K562 (cell line): ENCODE results near the gene EPHB1. TPM values are rescaled to one million over a fixed set of nuclear protein-coding genes. Genes with fewer than 3 reads are reported as not detected.

Source experiments
- ATAC-seq: fragments of 200-7000 bp; cut with Tn5 transposase; 3 replicates; pipeline ENCODE4 v1.9.1; 2020; ENCODE audit warnings: moderate library complexity
- BruUV-seq: library from RNA; stranded (reverse); fragments of 400-500 nt; replicated peaks from 2 replicates; lab custom pipeline; 2021; lab: Mats Ljungman, UMichigan
- CTCF ChIA-PET: fragments of 300-600 bp; formaldehyde crosslinking; extraction: SDS; loops from one replicate; lab custom pipeline; 2021; ENCODE audit warnings: low intra/inter-chr PET ratio; lab: Yijun Ruan, JAX
- POLR2A ChIA-PET: fragments of 300-600, 350-650 bp; sonication (Branson Sonifier 250); formaldehyde crosslinking; extraction: SDS; loops from one replicate; lab custom pipeline; 2021; ENCODE audit warnings: antibody characterized with exemption, inconsistent platforms; lab: Yijun Ruan, JAX
- DNase-seq, 4 experiments: peaks; one replicate each; pipeline versions ENCODE4 v3.0.0 to v3.0.0-alpha.2; 2011 to 2018; ENCODE audit warnings: low spot score in 3 of 4, mixed read lengths in 3 of 4; ENCODE audit errors: extremely low read depth in 1 of 4
- FAIRE-seq: peaks from 2 replicates; lab custom pipeline; 2011; peaks lifted over from hg19 to GRCh38; lab: Jason Lieb, UNC
- H2AFZ ChIP-seq: 2 replicates; pipeline ENCODE4 v1.6.0; 2011; ENCODE audit warnings: low read depth, low read length, control low read depth, inconsistent platforms
- H3K27ac ChIP-seq: fragments of 200-600 bp; 3 replicates; pipeline ENCODE4 v1.8.0; 2011; ENCODE audit warnings: low read depth, mild to moderate bottlenecking, control low read depth, inconsistent platforms, low read length, moderate library complexity, mixed read lengths; ENCODE audit errors: extremely low read depth
- H3K27me3 ChIP-seq, 2 experiments: fragments of 300-600 bp in 1 of 2; 2 replicates in 1 of 2; 3 replicates in 1 of 2; pipeline versions ENCODE4 v1.6.0 to v1.8.0; 2011; ENCODE audit warnings: inconsistent platforms in 2 of 2, low read length in 2 of 2, mild to moderate bottlenecking in 1 of 2, mixed read lengths in 1 of 2, moderate library complexity in 1 of 2; ENCODE audit not compliant: control insufficient read depth in 2 of 2, insufficient read depth in 2 of 2
- H3K36me3 ChIP-seq: fragments of 300-600 bp; 3 replicates; pipeline ENCODE4 v1.8.0; 2011; ENCODE audit warnings: mild to moderate bottlenecking, low read length, inconsistent platforms; ENCODE audit not compliant: control insufficient read depth, insufficient read depth
- H3K4me1 ChIP-seq, 2 experiments: fragments of 200-600 bp in 1 of 2; replicated peaks in 1 of 2; 2 replicates in 1 of 2; 3 replicates in 1 of 2; pipeline versions ENCODE4 v1.5.1 to v1.8.0; 2011; ENCODE audit warnings: inconsistent platforms in 2 of 2, low read length in 2 of 2, mild to moderate bottlenecking in 1 of 2, mixed read lengths in 1 of 2, moderate library complexity in 1 of 2; ENCODE audit not compliant: control insufficient read depth in 2 of 2, insufficient read depth in 2 of 2
- H3K4me2 ChIP-seq: 2 replicates; pipeline ENCODE4 v1.6.1; 2011; ENCODE audit warnings: low read length, control low read depth, inconsistent platforms, mixed read lengths; ENCODE audit not compliant: insufficient read depth
- H3K4me3 ChIP-seq: fragments of 200-600 bp; sonication (generic), shearing (Covaris generic); 2 replicates; pipeline ENCODE4 v1.5.1; 2016; ENCODE audit warnings: control low read depth, inconsistent platforms
- H3K79me2 ChIP-seq: fragments of 200-600 bp; 3 replicates; pipeline ENCODE4 v1.8.0; 2011; ENCODE audit warnings: low read length, inconsistent platforms; ENCODE audit not compliant: control insufficient read depth, insufficient read depth
- H3K9ac ChIP-seq, 2 experiments: 2 replicates each; pipeline versions ENCODE4 v1.6.0 to v1.6.1; 2011; ENCODE audit warnings: low read depth in 2 of 2, low read length in 2 of 2, control low read depth in 1 of 2, inconsistent platforms in 1 of 2, mild to moderate bottlenecking in 1 of 2, mixed read lengths in 1 of 2; ENCODE audit not compliant: insufficient read depth in 1 of 2
- H3K9me1 ChIP-seq: one replicate; pipeline ENCODE4 v1.6.0; 2011; ENCODE audit warnings: inconsistent platforms, mild to moderate bottlenecking, low read length, moderate library complexity; ENCODE audit not compliant: control insufficient read depth, insufficient read depth
- H3K9me3 ChIP-seq: replicated peaks from 2 replicates; pipeline ENCODE4 v1.5.1; 2011; ENCODE audit warnings: low read depth, low read length, inconsistent platforms; ENCODE audit not compliant: control insufficient read depth, insufficient read depth
- H4K20me1 ChIP-seq: replicated peaks from 2 replicates; pipeline ENCODE4 v1.6.1; 2011; ENCODE audit warnings: low read length, inconsistent platforms, mixed read lengths; ENCODE audit not compliant: control insufficient read depth, insufficient read depth
- CBFA2T3 ChIP-seq: fragments of 450-650 bp; IDR thresholded peaks from 2 replicates; pipeline ENCODE4 v1.6.1; 2017
- RFX7 ChIP-seq: fragments of 250-450 bp; sonication (Bioruptor Pico); IDR thresholded peaks from 2 replicates; pipeline ENCODE4 v1.5.1; 2021; ENCODE audit warnings: mild to moderate bottlenecking
- ZNF253 ChIP-seq: fragments of 250-450 bp; sonication (Bioruptor Pico); conservative IDR thresholded peaks from 2 replicates; pipeline ENCODE4 v1.6.1; 2021; ENCODE audit warnings: mild to moderate bottlenecking
- WGBS: fragments of 100-300 bp; shearing (Covaris generic); methylation state at CpG from one replicate; pipeline ENCODE4 v1.1.6; 2016; ENCODE audit warnings: low coverage, mixed read lengths; ENCODE audit not compliant: insufficient coverage; ENCODE audit errors: missing lambda C conversion rate; 5-methylcytosine and 5-hydroxymethylcytosine counted together
- in situ Hi-C: fragments of 300-500 bp; cut with MboI; formaldehyde crosslinking; loops from 4 replicates; pipeline ENCODE4 v1.15.0; 2018; ENCODE audit warnings: inconsistent platforms, mixed read lengths
- intact Hi-C: fragments of 100-400 bp; cut with micrococcal nuclease; formaldehyde crosslinking; loops from 2 replicates; pipeline ENCODE4 v1.14.2; 2022
- polyA plus RNA-seq, 8 experiments: library from polyadenylated mRNA; depleted of rRNA in 4 of 8; stranded (reverse) in 5 of 8; unstranded in 3 of 8; fragments of >200 nt; fragmentation: Nextera tagmentation in 2 of 8; fragmentation: Illumina TruSeq in 1 of 8; extraction: Ambion mirVana in 2 of 8; extraction: Trizol in 1 of 8; gene quantifications; 2 replicates each; pipeline versions ENCODE4 v1.2.1 to v1.2.3, GENCODE V29; 2011 to 2014; ENCODE audit warnings: inconsistent platforms in 1 of 8, missing spikeins in 1 of 8
- total RNA-seq, 7 experiments: library from RNA; depleted of rRNA in 6 of 7; stranded (reverse); fragments of >200 nt in 6 of 7; fragmentation: Illumina TruSeq in 2 of 7; extraction: Trizol in 2 of 7; gene quantifications; 2 replicates each; pipeline versions ENCODE4 v1.2.1 to v1.2.3, GENCODE V29; 2011 to 2021; ENCODE audit warnings: low replicate concordance in 1 of 7
- TF ChIP-seq, protein P1 (sequence below): fragments of 250-450 bp; sonication (Bioruptor Pico); IDR thresholded peaks from 2 replicates; pipeline ENCODE4 v1.8.0; 2022; ENCODE audit warnings: inconsistent platforms, mild to moderate bottlenecking, moderate library complexity, borderline replicate concordance

Gene EPHB1
- total and polyA plus RNA-seq, 9 of the 15 experiments (the other 6 are each of a cell fraction or from before 2014, with no cell fraction given), result 0.29 TPM; not detected in 8

DNA sequence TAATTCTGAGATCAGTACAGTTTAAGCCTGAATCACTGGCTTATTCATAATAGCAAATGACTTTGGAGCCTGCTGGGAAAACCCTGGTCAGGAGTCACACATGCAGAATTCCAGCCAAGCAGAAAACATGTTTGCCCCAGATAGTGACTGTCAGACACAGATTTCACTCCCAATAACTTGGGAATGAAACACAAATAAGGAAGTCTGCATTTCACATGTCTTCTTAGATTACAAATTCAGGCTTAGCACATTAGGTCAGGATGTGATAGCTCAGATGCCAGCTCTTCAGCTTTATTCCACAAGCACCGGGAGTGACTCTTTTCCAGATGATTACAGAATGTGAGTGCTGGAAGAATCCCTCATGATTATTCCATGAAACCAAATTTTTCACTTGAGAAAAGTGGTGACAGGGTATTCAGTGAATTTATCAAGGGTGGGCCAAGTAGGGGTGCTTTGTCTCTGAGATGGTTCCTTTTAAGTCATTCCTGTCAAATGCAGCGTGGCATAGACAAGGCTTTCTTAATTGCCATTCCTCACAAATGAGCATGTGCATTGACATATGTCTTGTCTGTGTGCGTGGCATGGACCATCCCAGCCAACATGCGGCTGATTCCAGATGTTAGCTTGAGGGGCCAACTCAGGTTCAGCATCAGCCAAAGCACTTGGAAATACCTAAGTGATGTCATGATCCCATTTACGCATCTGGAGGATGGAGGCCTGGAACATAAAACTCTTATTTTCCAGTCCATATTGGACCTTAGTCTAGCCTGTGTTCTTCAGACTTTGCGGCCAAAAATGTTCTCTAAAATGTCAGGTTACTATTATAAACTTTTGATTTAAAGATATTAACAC is 191.0 kb downstream of the EPHB1 start:
- ChIA-PET CTCF (no interaction called here), POLR2A (interaction anchor here (0.9 kb wide), 1 partner anchor 10 kb away, joined by 4 read pairs; no protein-coding TSS in a partner anchor)
- no peak overlapping the region for H3K4me3 ChIP-seq
- no peaks in the 10 kb centered on the region for H3K4me1 ChIP-seq
- H3K9me1 ChIP-seq, result no peaks in the 10 kb centered on the region
- no peak for DNase-seq
- no peak overlapping the region for H3K27ac ChIP-seq
- in situ Hi-C loops, result no loop called here
- no peaks in the 10 kb centered on the region for H3K36me3 ChIP-seq
- no peak overlapping the region for H3K4me2 ChIP-seq
- intact Hi-C loops, result no loop called here
- H3K9ac ChIP-seq, result no peak overlapping the region
- no peaks in the 10 kb centered on the region for H3K9me3 ChIP-seq
- H2AFZ ChIP-seq, result no peak overlapping the region
- ATAC-seq, result no peak
- FAIRE-seq, result no peak
- TF ChIP-seq, protein P1, sequence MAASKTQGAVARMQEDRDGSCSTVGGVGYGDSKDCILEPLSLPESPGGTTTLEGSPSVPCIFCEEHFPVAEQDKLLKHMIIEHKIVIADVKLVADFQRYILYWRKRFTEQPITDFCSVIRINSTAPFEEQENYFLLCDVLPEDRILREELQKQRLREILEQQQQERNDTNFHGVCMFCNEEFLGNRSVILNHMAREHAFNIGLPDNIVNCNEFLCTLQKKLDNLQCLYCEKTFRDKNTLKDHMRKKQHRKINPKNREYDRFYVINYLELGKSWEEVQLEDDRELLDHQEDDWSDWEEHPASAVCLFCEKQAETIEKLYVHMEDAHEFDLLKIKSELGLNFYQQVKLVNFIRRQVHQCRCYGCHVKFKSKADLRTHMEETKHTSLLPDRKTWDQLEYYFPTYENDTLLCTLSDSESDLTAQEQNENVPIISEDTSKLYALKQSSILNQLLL, result no peak
- TF ChIP-seq CBFA2T3, result no peak
- TF ChIP-seq RFX7 (CRISPR knock-in tag), result no peak
- no peak for TF ChIP-seq ZNF253 (CRISPR knock-in tag)
- H3K79me2 ChIP-seq, result no peaks in the 10 kb centered on the region
- WGBS, result 2% methylated on average over 6 of the region's 6 CpGs
- H4K20me1 ChIP-seq, result no peaks in the 10 kb centered on the region
- BruUV-seq, result no TSS peak
- no peaks in the 10 kb centered on the region for H3K27me3 ChIP-seq
